ENCODE measurements around the gene MKX. TPM values are rescaled to one million over a fixed set of nuclear protein-coding genes. Genes with fewer than 3 reads are reported as not detected.

MKX gene
- 10 to 100 TPM in 3 of 4 donors, 1 to 10 TPM in 1; 2.3 to 39.5 (median 26.5) TPM for total RNA-seq

GRCh38 chr10:27745732-27746396 lies at the start of gene MKX:
TSS of gene MKX (minus strand) at chr10:27745819. CDS start at chr10:27743415, 2,404 bp downstream.
- Histone ChIP-seq H3K4me3 (peak within 1 kb of the TSS; percentile 69 to 70), H3K9me3 (no peaks in the 10 kb centered on the region), H3K27ac (peak within 1 kb of the TSS; percentile 86 to 98 (median 93)), H3K36me3 (peaks cover 0 to 6% of the 10 kb centered on the region in 2 donors), H3K27me3 (peaks cover 57% of the 10 kb centered on the region), H3K4me1 (peaks cover 0 to 65% (median 24%) of the 10 kb centered on the region in 3 donors)
- peak; percentile 8 for TF ChIP-seq POLR2AphosphoS5 (IDR thresholded peaks at IDR 0.05)
- no peak for TF ChIP-seq EP300 (IDR thresholded peaks at IDR 0.05)
- peak in 2 of 4 experiments; percentile 11 to 28 for TF ChIP-seq CTCF (IDR thresholded peaks at IDR 0.05)
- no peak for TF ChIP-seq POLR2A (IDR thresholded peaks at IDR 0.05)
- no CpG with 5 or more reads among the region's 69 CpGs for WGBS, 2 donors (ENCODE audit: low coverage in 1 of 2)
- ATAC-seq, result peak; percentile 17

- Histone ChIP-seq H3K27me3 (no peaks in the 10 kb centered on the region), H3K36me3 (no peaks in the 10 kb centered on the region), H3K9me3 (no peaks in the 10 kb centered on the region), H3K27ac (no peak overlapping the region), H3K4me3 (no peak overlapping the region), H3K4me1 (no peaks in the 10 kb centered on the region)
- no peak for ATAC-seq
- no peak for TF ChIP-seq POLR2AphosphoS5 (IDR thresholded peaks at IDR 0.05)
- peak in 3 of 4 experiments; percentile 36 to 56 (median 47) for TF ChIP-seq CTCF (IDR thresholded peaks at IDR 0.05)
- WGBS, 2 donors (ENCODE audit: low coverage in 1 of 2), result 46 to 50% methylated on average over 1 of the region's 1 CpG
These were observed 48.5 kb upstream of the MKX start for GRCh38 chr10:27794157-27794556.

- Histone ChIP-seq H3K27ac (no peak overlapping the region), H3K9me3 (no peaks in the 10 kb centered on the region), H3K36me3 (no peaks in the 10 kb centered on the region), H3K4me3 (no peak overlapping the region), H3K27me3 (no peaks in the 10 kb centered on the region), H3K4me1 (no peaks in the 10 kb centered on the region)
- WGBS, 2 donors (ENCODE audit: low coverage in 1 of 2), result 85 to 86% methylated on average over 2 of the region's 2 CpGs
- TF ChIP-seq CTCF (IDR thresholded peaks at IDR 0.05) (no peak), EP300 (IDR thresholded peaks at IDR 0.05) (no peak), POLR2AphosphoS5 (IDR thresholded peaks at IDR 0.05) (no peak), POLR2A (IDR thresholded peaks at IDR 0.05) (no peak)
- no peak for ATAC-seq
These were observed 46.6 kb upstream of the MKX start for GRCh38 chr10:27792216-27792615.

GRCh38 chr10:27784272-27784671 lies 38.7 kb upstream of the MKX start:
- no peaks in the 10 kb centered on the region for H3K27me3 ChIP-seq
- no peak for TF ChIP-seq EP300 (IDR thresholded peaks at IDR 0.05)
- H3K4me3 ChIP-seq, result no peak overlapping the region
- H3K4me1 ChIP-seq, result no peaks in the 10 kb centered on the region
- 86 to 100% methylated on average over 2 of the region's 2 CpGs for WGBS, 2 donors (ENCODE audit: low coverage in 1 of 2)
- ATAC-seq, result no peak
- no peak overlapping the region for H3K27ac ChIP-seq
- H3K9me3 ChIP-seq, result no peaks in the 10 kb centered on the region
- no peaks in the 10 kb centered on the region for H3K36me3 ChIP-seq

- ATAC-seq, result no peak
- WGBS, 2 donors (ENCODE audit: low coverage in 1 of 2), result 40 to 43% methylated on average over 1 of the region's 1 CpG
- H3K4me3 ChIP-seq, result no peak overlapping the region
- H3K27ac ChIP-seq, result no peak overlapping the region
- no peaks in the 10 kb centered on the region for H3K36me3 ChIP-seq
- no peaks in the 10 kb centered on the region for H3K27me3 ChIP-seq
- no peaks in the 10 kb centered on the region for H3K9me3 ChIP-seq
- no peaks in the 10 kb centered on the region for H3K4me1 ChIP-seq
- TF ChIP-seq CTCF (IDR thresholded peaks at IDR 0.05) (peak in 2 of 4 experiments; percentile 12 to 21), POLR2AphosphoS5 (IDR thresholded peaks at IDR 0.05) (no peak)
These were observed 38.0 kb upstream of the MKX start for GRCh38 chr10:27783660-27784059.
